RWPE1 (cell line): ENCODE measurements around the gene EGFL8.

ENCODE experiments used
- CTCF ChIA-PET: fragments of 350-600 bp; sonication (Branson Sonifier 250); formaldehyde crosslinking; extraction: SDS; loops from one replicate; lab custom pipeline; 2021; lab: Yijun Ruan, JAX
- POLR2A ChIA-PET: fragments of 400-600 bp; formaldehyde crosslinking; extraction: SDS; loops from one replicate; lab custom pipeline; 2020; ENCODE audit warnings: antibody characterized with exemption; ENCODE audit not compliant: low non-redundant PET; lab: Yijun Ruan, JAX
- DNase-seq: peaks from one replicate; pipeline ENCODE4 v3.0.0; 2012; ENCODE audit warnings: low spot score
- H3K27ac ChIP-seq: fragments of 450-650 bp; 2 replicates; pipeline ENCODE4 v1.5.1; 2017
- CTCF ChIP-seq: fragments of 450-650 bp; conservative IDR thresholded peaks from 2 replicates; pipeline ENCODE4 v1.5.1; 2017; ENCODE audit warnings: low read depth, mild to moderate bottlenecking

EGFL8 gene

DNA sequence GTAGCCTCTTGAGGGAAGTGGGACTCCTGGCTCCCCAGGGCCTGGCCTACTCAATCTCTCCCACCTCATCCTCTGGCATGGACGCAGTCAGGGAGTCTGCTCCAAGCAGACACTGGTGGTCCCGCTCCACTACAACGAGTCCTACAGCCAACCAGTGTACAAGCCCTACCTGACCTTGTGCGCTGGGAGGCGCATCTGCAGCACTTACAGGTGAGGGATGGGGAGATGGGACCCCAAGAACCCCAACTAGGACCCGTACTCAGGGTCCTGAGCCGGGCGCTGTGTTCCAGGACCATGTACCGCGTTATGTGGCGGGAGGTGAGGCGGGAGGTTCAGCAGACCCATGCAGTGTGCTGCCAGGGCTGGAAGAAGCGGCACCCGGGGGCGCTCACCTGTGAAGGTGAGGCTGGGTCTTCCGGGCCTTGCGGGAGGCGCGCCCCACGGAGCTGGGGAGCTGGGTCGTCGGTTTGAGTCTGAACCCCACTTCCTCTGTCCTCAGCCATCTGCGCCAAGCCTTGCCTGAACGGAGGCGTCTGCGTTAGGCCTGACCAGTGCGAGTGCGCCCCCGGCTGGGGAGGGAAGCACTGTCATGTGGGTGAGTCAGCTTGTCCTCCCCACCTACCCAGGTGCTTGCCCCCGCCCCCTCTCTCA lies 2.1 kb downstream of the EGFL8 start:
- CTCF ChIA-PET: no interaction called here
- POLR2A ChIA-PET: no interaction called here
- no peak for DNase-seq
- no peak for TF ChIP-seq CTCF
- peak overlapping the region; percentile 56 for H3K27ac ChIP-seq

- ChIA-PET CTCF (no interaction called here), POLR2A (no interaction called here)
- DNase-seq: no peak
- H3K27ac ChIP-seq: peak overlapping the region; percentile 56
- TF ChIP-seq CTCF: no peak
Observed at GRCh38 chr6:32167154-32167760, 2.9 kb downstream of the EGFL8 start.

GRCh38 chr6:32167761-32168262 lies 3.4 kb downstream of the EGFL8 start:
- ChIA-PET CTCF (no interaction called here), POLR2A (no interaction called here)
- no peak for DNase-seq
- H3K27ac ChIP-seq: peak overlapping the region; percentile 56
- TF ChIP-seq CTCF: no peak

DNA sequence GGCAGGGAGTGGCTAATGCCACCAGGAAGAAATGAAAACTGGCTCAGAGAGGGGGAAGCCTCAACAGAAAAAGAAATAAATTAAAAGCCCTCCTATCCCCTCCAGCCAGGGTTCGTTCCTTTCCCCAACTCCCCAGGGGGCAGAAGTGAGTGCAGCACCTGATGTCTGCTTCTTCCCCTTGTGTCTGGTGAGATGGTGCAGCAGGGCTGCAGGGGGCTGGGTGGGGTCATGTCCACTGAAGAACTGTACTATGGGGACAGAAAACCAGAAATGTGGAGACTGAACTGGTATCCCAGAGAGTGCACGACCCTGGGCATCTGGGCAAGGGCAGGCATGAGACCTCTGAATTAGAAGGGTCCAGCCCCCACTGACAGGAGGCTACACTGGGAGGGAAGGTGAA lies 4.0 kb downstream of the EGFL8 start:
- ChIA-PET CTCF (no interaction called here), POLR2A (no interaction called here)
- peak overlapping the region; percentile 56 for H3K27ac ChIP-seq
- DNase-seq: no peak
- no peak for TF ChIP-seq CTCF

- POLR2A ChIA-PET: no interaction called here
- no peak for TF ChIP-seq CTCF
- CTCF ChIA-PET: no interaction called here
- no peak for DNase-seq
- H3K27ac ChIP-seq: peak overlapping the region; percentile 56
Observed at GRCh38 chr6:32168807-32169591, 4.6 kb downstream of the EGFL8 start.

GRCh38 chr6:32170294-32170693 lies 5.9 kb downstream of the EGFL8 start:
- POLR2A ChIA-PET: no interaction called here
- peak overlapping the region; percentile 56 for H3K27ac ChIP-seq
- no peak for TF ChIP-seq CTCF
- DNase-seq: no peak
- CTCF ChIA-PET: no interaction called here
